ENCODE measurements around the gene AMPD2. TPM values are rescaled to one million over a fixed set of nuclear protein-coding genes. Genes with fewer than 3 reads are reported as not detected.

Gene AMPD2
- total and polyA plus RNA-seq, 3 donors from 2014 or later = 35.0 to 54.5 (median 54.4) TPM

- H3K27me3 ChIP-seq = no peaks in the 10 kb centered on the region
- H3K9me3 ChIP-seq = no peaks in the 10 kb centered on the region
- no peak for DNase-seq
- intact Hi-C loops (cut with DNase I; ENCODE audit: low total_unique reads) = loop anchor here (10.0 kb wide), 1 partner anchor 354 kb away; the partner anchor contains the start of gene AHCYL1
- peak overlapping the region in 1 of 2 donors; percentile 10 for H3K4me3 ChIP-seq
- H3K4me1 ChIP-seq = peaks cover 21% of the 10 kb centered on the region
- peak overlapping the region in 1 of 2 donors; percentile 2 for H3K27ac ChIP-seq
- H3K36me3 ChIP-seq (ENCODE audit: low read depth, missing control alignments) = no peaks in the 10 kb centered on the region
- WGBS, 2 donors = 75 to 77% methylated on average over 12 to 14 of the region's 14 CpGs
- no peak for TF ChIP-seq POLR2A (IDR thresholded peaks at IDR 0.05)
- TF ChIP-seq CTCF (IDR thresholded peaks at IDR 0.05) = no peak
These were observed 11.4 kb downstream of the AMPD2 start for GRCh38 chr1:109630898-109631512.

DNA sequence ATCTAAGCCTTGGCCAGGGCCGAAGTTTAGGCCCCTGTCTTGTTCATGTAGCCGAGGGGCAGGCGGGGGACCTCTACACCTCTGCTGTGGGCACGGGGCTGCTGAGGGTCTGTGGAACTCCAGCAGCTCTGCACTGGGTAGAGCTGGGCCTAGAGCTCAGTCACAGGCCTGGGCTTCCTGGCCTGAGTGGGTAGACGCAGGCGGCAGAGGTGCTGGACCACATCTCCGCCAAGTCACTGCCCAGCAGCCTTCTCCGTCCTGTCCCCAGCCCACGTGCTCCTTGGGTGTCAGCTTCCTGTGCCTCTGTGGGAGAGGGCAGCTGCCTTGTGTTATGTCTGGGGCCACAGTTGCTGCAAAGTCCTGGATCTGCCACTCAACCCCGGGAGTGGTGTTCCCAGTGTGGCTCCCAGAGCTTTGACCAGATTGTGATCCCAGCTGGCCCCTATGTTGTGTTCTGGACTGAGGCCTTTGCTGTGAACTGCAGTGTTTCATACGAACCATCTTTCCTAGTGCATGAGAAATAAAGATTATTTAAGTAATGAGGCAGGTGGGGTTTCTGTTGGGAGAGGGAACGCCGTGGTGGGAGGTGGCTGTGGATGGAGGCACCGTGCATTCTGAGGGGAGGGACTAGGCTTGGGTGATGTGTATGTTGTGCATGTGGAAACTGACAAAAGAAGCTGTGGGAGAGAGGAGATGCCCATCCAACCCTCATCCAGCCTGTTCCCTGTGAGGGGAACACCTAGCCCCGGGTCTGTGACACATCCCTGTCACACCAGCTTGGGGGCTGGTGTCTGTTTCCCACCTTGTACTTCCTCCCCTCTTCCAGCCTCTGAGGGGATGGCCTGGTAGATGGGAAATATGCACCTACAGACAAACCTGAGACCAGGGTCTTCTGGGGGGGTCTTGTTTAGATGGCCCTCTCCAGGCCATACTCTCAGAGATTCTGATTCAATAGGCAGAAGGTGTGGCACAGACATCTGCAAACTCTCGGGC, 12.2 kb downstream of the AMPD2 start:
- Histone ChIP-seq H3K9me3 (no peaks in the 10 kb centered on the region), H3K36me3 (ENCODE audit: low read depth, missing control alignments) (no peaks in the 10 kb centered on the region), H3K27ac (peak overlapping the region; percentile 2 to 76), H3K27me3 (no peaks in the 10 kb centered on the region), H3K4me3 (no peak overlapping the region), H3K4me1 (peaks cover 29% of the 10 kb centered on the region)
- WGBS, 2 donors = 62 to 67% methylated on average over 6 to 16 of the region's 16 CpGs
- no peak for DNase-seq
- intact Hi-C loops (cut with DNase I; ENCODE audit: low total_unique reads) = loop anchor here (10.0 kb wide), 1 partner anchor 353 kb away; the partner anchor contains the start of gene AHCYL1
- TF ChIP-seq POLR2A (IDR thresholded peaks at IDR 0.05) = no peak
- no peak for TF ChIP-seq CTCF (IDR thresholded peaks at IDR 0.05)

- Histone ChIP-seq H3K27me3 (no peaks in the 10 kb centered on the region), H3K9me3 (no peaks in the 10 kb centered on the region), H3K4me3 (no peak overlapping the region), H3K4me1 (peaks cover 30% of the 10 kb centered on the region), H3K27ac (peak overlapping the region; percentile 76 to 86), H3K36me3 (ENCODE audit: low read depth, missing control alignments) (no peaks in the 10 kb centered on the region)
- peak; percentile 86 for DNase-seq
- intact Hi-C loops (cut with DNase I; ENCODE audit: low total_unique reads) = loop anchor here (10.0 kb wide), 1 partner anchor 352 kb away; the partner anchor contains the start of gene AHCYL1
- TF ChIP-seq POLR2A (IDR thresholded peaks at IDR 0.05) (no peak), CTCF (IDR thresholded peaks at IDR 0.05) (no peak)
- 30 to 41% methylated on average over 5 of the region's 5 CpGs for WGBS, 2 donors
These were observed 13.2 kb downstream of the AMPD2 start for GRCh38 chr1:109632671-109633346.

- 87 to 90% methylated on average over 5 to 6 of the region's 6 CpGs for WGBS, 2 donors
- TF ChIP-seq CTCF (IDR thresholded peaks at IDR 0.05) = no peak
- no peak for TF ChIP-seq POLR2A (IDR thresholded peaks at IDR 0.05)
- no peaks in the 10 kb centered on the region for H3K9me3 ChIP-seq
- H3K4me3 ChIP-seq = no peak overlapping the region
- intact Hi-C loops (cut with DNase I; ENCODE audit: low total_unique reads) = loop anchor here (10.0 kb wide), 1 partner anchor 351 kb away; the partner anchor contains the start of gene AHCYL1
- DNase-seq = no peak
- H3K27ac ChIP-seq = no peak overlapping the region
- no peaks in the 10 kb centered on the region for H3K27me3 ChIP-seq
- H3K36me3 ChIP-seq (ENCODE audit: low read depth, missing control alignments) = no peaks in the 10 kb centered on the region
- H3K4me1 ChIP-seq = peaks cover 30% of the 10 kb centered on the region
These were observed 14.7 kb downstream of the AMPD2 start for GRCh38 chr1:109634292-109634691.

Data from testis (tissue), 3 donors.